Nephron (organoid): ENCODE results near the gene MPHOSPH6.

Experiments used
- H3K27ac Mint-ChIP-seq, 3 experiments: 2 replicates each; pipeline ENCODE4 v1.8.0; 2020; ENCODE audit warnings: mixed read lengths in 3 of 3, mild to moderate bottlenecking in 2 of 3, moderate library complexity in 1 of 3
- H3K27me3 Mint-ChIP-seq: 2 replicates; pipeline ENCODE4 v1.8.0; 2021; ENCODE audit warnings: low read depth, mild to moderate bottlenecking, moderate library complexity, mixed read lengths
- H3K36me3 Mint-ChIP-seq: 2 replicates; pipeline ENCODE4 v1.8.0; 2020; ENCODE audit warnings: low read depth, mixed read lengths
- H3K4me1 Mint-ChIP-seq: 2 replicates; pipeline ENCODE4 v1.8.0; 2020; ENCODE audit warnings: mixed read lengths
- H3K4me3 Mint-ChIP-seq, 3 experiments: 2 replicates each; pipeline ENCODE4 v1.8.0; 2020; ENCODE audit warnings: mild to moderate bottlenecking in 3 of 3, mixed read lengths in 3 of 3, moderate library complexity in 2 of 3
- H3K9me3 Mint-ChIP-seq: 2 replicates; pipeline ENCODE4 v1.8.0; 2020; ENCODE audit warnings: mixed read lengths
- TF ChIP-seq, protein P1 (sequence below), 3 experiments: fragments of 200-600 bp; sonication (generic); IDR thresholded peaks; one replicate each; pipeline ENCODE4 v1.5.0; 2021; ENCODE audit warnings: antibody characterized with exemption in 3 of 3; ENCODE audit not compliant: unreplicated experiment in 3 of 3

The MPHOSPH6 gene

DNA sequence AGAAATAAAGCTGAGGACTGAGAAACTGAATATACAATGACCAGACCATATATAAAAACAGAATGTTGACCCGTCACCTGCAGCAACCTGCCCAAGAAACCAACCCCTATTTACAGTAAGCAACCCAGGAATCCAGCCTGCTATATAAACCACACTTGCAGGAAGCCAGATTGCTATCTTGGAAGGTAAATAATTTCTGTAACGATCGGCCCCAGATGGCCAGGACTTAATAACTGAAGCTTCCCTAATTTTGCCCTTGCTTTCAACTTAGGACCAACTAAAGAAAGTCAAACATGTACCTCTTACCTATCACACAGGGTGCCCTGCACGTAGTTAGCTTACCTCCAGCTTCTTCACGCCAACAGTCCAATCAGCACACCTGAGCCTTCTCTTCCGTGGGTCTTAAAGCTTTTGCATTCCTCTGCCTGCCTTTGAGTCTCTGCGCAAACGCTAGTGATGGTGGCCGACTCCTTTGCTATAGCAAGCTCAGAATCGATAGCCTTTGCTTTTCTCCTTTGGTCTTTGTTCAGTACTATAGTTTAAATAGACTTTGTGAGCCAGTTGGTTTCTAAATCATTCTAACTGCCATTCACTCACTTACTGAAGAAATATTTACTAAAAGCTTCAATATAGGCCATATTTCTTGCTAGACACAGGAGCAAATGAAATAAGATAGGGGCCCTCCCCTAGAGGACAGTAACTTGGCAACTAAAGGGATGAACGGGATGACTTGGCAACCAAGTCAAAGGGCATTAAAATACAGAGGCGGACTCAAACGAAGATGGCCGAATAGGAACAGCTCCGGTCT, 31.3 kb downstream of the MPHOSPH6 start:
- Mint-ChIP-seq H3K4me3 (peak overlapping the region; percentile 62 to 78 (median 76)), H3K27ac (peak overlapping the region; percentile 25 to 73 (median 71)), H3K36me3 (peaks cover 34% of the 10 kb centered on the region), H3K27me3 (no peaks in the 10 kb centered on the region), H3K4me1 (peaks cover 26% of the 10 kb centered on the region), H3K9me3 (peaks cover 6% of the 10 kb centered on the region)
- TF ChIP-seq, protein P1, sequence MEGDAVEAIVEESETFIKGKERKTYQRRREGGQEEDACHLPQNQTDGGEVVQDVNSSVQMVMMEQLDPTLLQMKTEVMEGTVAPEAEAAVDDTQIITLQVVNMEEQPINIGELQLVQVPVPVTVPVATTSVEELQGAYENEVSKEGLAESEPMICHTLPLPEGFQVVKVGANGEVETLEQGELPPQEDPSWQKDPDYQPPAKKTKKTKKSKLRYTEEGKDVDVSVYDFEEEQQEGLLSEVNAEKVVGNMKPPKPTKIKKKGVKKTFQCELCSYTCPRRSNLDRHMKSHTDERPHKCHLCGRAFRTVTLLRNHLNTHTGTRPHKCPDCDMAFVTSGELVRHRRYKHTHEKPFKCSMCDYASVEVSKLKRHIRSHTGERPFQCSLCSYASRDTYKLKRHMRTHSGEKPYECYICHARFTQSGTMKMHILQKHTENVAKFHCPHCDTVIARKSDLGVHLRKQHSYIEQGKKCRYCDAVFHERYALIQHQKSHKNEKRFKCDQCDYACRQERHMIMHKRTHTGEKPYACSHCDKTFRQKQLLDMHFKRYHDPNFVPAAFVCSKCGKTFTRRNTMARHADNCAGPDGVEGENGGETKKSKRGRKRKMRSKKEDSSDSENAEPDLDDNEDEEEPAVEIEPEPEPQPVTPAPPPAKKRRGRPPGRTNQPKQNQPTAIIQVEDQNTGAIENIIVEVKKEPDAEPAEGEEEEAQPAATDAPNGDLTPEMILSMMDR (IDR thresholded peaks at IDR 0.05; ENCODE audit: unreplicated experiment in 3 of 3) = no peak

DNA sequence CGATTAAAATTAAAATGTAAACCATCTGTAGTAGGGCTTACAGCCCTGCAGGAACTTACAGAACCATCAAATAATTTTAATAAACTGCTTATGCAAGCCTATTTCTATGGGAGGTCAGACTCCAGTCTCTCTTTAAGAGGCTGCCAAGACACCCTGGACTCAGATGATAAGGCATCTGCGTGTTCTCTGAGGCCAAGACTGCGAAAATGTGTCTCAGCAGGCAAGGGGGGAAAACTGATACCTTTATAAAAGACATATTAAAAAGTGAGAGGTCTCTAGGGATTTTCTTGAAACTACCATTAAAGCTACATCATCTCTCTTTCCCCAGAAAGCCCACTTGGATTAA, 32.2 kb downstream of the MPHOSPH6 start:
- Mint-ChIP-seq H3K27ac (peak overlapping the region in 2 of 3 experiments; percentile 25), H3K4me1 (peaks cover 26% of the 10 kb centered on the region), H3K27me3 (no peaks in the 10 kb centered on the region), H3K4me3 (peak overlapping the region in 1 of 3 experiments; percentile 38), H3K9me3 (peaks cover 3% of the 10 kb centered on the region), H3K36me3 (peaks cover 30% of the 10 kb centered on the region)
- TF ChIP-seq, protein P1 (IDR thresholded peaks at IDR 0.05; ENCODE audit: unreplicated experiment in 3 of 3) = no peak

DNA sequence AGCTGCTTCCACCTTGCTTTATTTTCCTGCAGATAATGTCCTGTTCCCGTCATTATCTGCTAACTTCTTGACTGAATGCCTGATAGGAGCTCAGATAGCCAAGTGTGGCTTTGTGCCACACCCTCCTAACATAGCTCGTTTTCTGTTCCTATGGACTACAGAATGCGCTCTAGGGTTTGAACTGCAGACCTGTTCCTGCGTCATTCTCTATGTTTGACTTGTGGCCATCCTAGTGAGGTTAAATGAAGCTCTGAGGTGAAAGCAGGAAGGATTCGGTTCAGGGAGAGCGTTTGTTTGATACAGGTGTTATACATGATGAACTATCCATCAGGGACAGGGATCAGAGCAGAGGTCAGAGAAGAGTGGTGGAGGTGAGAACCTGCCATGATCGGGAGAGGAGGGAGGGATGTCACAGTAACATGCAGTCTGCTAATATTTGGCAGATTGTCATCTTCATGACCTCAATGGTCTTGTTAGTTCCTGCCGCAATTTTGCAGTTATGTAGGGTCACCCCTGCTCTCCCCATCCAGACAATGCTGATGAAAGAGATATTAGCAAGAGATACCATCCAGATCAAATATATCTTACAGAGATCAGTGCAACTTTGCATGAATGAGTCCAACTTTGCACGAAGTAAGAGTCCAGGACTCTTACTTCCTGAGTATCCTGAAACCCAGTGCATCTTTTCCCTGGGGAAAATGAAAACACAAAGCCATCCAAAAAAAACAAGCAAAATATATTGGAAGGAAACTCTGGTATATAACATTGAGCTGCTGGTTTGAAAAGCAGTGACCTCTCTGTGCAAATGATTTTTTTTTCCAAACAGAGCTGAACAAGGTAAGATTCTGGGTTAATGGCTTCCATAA, 32.8 kb downstream of the MPHOSPH6 start:
- peaks cover 26% of the 10 kb centered on the region for H3K4me1 Mint-ChIP-seq
- no peaks in the 10 kb centered on the region for H3K27me3 Mint-ChIP-seq
- peak overlapping the region; percentile 2 to 25 (median 25) for H3K27ac Mint-ChIP-seq
- peak overlapping the region in 1 of 3 experiments; percentile 38 for H3K4me3 Mint-ChIP-seq
- H3K9me3 Mint-ChIP-seq = peaks cover 3% of the 10 kb centered on the region
- TF ChIP-seq, protein P1 (IDR thresholded peaks at IDR 0.05; ENCODE audit: unreplicated experiment in 3 of 3) = no peak
- H3K36me3 Mint-ChIP-seq = peaks cover 30% of the 10 kb centered on the region

DNA sequence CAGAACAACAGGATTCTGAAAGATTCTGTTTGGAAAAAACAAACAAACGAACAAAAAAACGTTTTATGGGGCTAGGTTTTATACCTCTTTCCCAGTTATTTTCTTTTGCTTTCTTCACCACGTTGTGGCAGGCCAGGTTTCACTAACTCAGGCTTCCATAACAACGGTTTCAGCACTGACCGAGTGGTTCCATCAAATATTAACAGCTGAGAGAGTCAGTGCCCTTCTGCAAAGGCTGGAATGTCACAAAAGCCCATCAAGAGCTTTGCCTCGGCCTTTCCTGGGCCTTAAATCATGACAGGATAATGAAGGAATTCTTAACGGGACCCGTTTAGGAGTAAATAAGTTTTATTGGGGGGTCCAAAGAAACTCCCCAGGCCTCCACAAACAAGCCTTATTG, 34.2 kb downstream of the MPHOSPH6 start:
- TF ChIP-seq, protein P1 (IDR thresholded peaks at IDR 0.05; ENCODE audit: unreplicated experiment in 3 of 3) = no peak
- H3K4me1 Mint-ChIP-seq = peaks cover 26% of the 10 kb centered on the region
- H3K27ac Mint-ChIP-seq = peak overlapping the region in 2 of 3 experiments; percentile 39 to 69
- no peaks in the 10 kb centered on the region for H3K27me3 Mint-ChIP-seq
- peaks cover 3% of the 10 kb centered on the region for H3K9me3 Mint-ChIP-seq
- H3K36me3 Mint-ChIP-seq = peaks cover 23% of the 10 kb centered on the region
- no peak overlapping the region for H3K4me3 Mint-ChIP-seq

DNA sequence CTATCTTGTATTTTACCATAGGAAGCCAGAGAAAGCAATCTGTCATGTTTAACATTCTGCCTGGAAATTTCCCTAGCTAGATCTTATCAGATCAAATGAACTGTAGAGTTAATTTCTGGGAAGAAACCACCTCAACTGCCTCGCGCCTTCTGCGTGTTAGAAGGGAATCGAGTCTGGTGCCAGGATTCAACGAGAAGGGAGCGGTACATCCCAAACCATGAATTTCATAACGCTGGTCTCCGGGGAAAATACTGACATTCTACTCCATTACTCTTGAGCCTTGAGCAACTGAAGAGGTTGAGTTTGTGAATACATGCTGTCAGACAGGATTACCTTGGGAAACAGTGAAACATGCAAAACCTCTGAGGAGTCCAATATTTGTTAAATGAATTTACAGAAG, 35.2 kb downstream of the MPHOSPH6 start:
- no peak overlapping the region for H3K27ac Mint-ChIP-seq
- TF ChIP-seq, protein P1 (IDR thresholded peaks at IDR 0.05; ENCODE audit: unreplicated experiment in 3 of 3) = no peak
- H3K36me3 Mint-ChIP-seq = peaks cover 19% of the 10 kb centered on the region

More for the DNA sequence above, 35.2 kb downstream of the MPHOSPH6 start:
- peaks cover 3% of the 10 kb centered on the region for H3K9me3 Mint-ChIP-seq
- peaks cover 26% of the 10 kb centered on the region for H3K4me1 Mint-ChIP-seq
- H3K27me3 Mint-ChIP-seq = no peaks in the 10 kb centered on the region
- no peak overlapping the region for H3K4me3 Mint-ChIP-seq
